GM18498 (cell line): ENCODE results near the gene MRPL19.
A peak's percentile ranks its signal among the peaks of the same experiment; 100 is the strongest.

Experiments used
- ATAC-seq: cut with Tn5 transposase; IDR thresholded peaks from one replicate; pipeline ENCODE4 v1.9.1; 2021; ENCODE audit warnings: mild to moderate bottlenecking, moderate library complexity; ENCODE audit not compliant: unreplicated experiment

MRPL19 gene

DNA sequence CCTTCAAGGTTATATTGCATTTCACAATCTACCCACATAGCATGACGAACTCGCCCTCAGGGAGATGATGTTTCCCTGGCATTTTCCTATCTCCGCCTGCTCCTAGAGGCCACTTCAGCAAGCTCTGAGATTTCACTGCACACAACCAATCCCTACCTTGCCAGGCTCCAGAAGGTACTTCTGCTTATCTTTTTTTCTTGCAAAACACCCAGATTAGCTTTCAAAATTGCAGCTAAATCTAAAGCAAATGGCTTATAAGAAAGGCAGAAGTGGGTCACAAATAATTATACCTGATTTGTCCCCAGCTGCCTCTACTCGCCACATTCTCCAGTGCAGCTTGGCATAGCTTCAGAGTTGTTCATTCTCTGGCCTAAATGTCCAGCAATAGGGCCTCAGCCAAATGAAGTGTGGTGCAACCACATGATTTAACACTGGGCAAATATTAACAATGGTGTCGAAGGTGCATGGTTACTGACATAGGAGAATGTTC lies 32.4 kb upstream of the MRPL19 start:
- ATAC-seq, result no peak

DNA sequence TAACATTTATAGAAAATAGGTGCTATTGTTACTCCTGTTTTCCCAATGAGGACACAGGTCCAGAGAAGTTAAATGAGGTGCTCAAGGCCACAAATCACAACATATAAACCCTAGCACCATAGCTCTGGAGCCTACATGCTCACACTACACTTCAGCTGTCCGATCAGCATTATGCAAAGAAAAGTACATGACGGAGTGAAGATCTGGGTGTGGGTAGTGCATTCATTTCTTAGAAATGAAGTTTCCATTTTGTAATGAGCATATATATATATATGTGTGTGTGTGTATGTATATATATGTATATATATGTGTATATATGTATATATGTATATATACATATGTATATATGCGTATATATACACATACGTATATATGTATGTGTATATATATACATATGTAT lies 30.2 kb upstream of the MRPL19 start:
- ATAC-seq, result no peak

- no peak for ATAC-seq
Observed at GRCh38 chr2:75616933-75617332, 29.6 kb upstream of the MRPL19 start.

DNA sequence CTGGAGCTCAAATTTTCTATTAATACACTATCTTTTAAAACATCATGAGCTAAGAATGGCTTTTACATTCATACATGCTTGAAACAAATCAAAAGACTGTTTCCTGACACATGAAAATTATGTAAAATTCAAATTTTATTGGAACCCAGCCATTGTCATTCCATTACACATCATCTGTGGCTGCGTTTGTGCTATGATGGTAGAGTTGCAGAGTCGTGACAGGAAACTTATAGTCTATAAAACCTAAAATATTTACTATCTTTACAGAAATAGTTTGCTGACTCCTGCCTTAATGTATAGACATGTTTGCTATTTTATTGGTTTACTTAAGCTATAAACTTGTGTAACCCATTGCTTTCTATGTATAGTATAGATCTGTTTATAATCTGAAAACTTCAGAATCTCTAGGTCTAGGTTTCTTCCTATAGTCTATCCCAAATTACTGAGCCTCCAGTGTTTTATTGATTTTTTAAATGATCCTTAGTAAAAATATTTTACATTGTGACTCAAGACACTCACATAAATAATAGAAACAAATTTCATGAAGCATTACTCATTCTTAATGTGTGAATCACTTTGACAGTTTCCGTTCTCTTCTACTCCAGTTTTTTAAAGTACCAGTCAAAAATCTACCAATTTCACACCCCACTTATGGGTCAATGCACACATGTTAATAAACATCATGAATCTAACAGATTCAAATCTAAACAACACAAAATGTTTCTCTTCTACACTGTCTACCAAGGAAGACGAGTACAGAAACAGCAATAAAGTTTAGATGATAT lies 26.4 kb upstream of the MRPL19 start:
- no peak for ATAC-seq

- no peak for ATAC-seq
Observed at GRCh38 chr2:75621228-75621627, 25.4 kb upstream of the MRPL19 start.

DNA sequence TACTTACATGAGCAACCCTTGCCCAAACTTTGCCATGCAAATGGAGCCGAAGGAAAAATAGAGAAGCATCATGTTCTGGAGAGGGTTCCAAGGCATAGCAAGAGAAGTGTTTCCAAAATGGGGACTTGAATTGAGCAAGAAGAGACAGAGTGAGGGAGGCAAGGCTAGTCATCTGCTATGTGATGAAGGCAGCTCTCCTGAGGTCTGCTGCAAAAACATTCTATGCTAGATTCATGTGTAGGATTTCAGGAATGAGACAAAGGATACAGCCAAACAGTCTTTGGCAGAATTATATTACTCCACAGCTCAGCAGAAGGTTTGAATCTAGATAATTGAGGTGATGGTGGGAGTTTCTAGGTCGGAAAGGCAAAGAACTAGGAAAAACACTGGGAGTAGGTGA lies 24.1 kb upstream of the MRPL19 start:
- no peak for ATAC-seq

DNA sequence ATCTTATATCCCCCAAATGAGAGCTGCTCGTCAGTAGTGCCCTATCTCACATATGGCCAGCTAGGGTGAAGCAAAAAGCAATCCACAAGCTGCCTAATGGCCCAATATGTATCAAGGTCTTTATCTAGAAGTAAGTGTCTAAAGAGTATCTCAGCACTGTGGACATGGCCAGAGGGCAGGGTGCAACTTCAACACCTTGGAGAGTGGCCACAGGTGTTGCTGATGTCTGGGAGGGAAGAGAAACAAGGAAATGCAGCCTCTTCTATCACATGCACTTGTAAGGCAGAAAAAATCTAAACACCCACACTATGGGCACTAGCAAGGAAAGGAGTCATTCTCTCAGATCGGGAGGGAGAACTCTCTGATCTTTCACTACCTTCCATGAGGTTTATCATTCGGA lies 23.7 kb upstream of the MRPL19 start:
- no peak for ATAC-seq

DNA sequence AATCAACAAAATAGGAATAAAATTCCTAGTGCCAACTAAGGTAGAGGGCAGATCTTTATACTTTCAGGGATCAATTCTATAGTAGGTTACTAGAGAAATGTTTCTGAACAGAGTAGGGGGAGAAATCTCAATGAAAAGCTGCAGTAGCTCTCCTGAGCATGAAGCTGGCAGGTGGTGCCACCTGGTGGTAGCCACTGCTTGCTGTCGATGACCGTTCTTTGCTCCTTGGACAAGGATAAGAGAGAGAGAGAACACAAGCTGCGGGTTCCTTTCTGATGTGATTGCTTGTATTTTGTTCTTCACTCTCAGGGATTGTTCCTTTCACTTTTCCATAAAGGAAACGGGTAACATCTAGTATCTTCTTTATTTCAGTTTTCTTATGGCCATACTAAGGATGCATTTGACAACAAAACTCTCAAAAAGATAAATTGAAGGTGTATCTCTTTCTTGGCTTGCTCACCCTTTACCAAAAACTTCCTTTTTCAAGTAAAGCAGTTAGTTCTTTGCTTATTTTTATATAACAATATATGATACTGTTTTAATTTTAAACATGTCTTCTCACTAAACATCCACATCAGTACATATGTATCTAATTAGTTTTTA lies 18.6 kb upstream of the MRPL19 start:
- ATAC-seq, result peak; percentile 88

- no peak for ATAC-seq
Observed at GRCh38 chr2:75632091-75632701, 14.4 kb upstream of the MRPL19 start.

GRCh38 chr2:75632813-75633212 lies 13.8 kb upstream of the MRPL19 start:
- ATAC-seq, result no peak

- no peak for ATAC-seq
Observed at GRCh38 chr2:75633620-75634019, 13.0 kb upstream of the MRPL19 start.

DNA sequence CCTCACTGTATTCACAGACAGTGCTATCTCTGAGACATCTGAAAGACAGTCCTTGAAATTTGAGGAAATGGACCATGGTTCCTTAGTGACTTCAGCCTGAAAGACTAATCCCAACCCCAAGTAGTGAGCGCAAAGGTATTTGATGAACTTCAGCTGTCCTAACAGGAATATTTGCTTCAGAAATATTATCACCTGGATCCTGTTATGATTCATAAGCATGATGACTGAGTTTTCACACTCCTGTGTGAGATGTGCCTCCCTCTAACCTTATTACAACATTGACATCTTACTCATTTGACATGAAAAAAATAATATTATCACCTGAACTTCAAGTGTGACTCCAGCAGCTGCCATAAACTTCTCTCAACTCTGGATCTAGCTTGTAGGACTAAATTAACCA lies 11.6 kb upstream of the MRPL19 start:
- ATAC-seq, result no peak

DNA sequence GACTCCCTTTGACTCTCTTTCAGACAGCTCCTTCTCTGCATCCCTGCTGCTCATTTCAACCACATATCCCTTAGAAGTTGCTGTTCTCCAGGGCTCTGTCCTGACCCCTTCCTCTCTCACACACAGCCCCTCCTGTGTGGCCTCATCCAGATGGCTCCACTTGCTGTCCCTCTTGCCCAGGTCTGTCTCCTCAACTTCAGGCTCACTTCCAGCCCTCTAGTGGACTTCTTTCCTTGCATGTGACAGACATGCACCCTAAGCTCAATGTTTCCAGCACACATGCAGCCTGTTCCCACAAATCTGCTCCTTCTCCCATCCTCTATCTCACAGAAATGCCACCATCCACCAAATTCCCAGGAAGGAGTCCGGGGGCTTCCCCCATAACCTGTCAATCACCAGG lies 9.0 kb upstream of the MRPL19 start:
- ATAC-seq, result no peak

- ATAC-seq, result peak; percentile 99
Observed at GRCh38 chr2:75640621-75641121, 5.9 kb upstream of the MRPL19 start.

DNA sequence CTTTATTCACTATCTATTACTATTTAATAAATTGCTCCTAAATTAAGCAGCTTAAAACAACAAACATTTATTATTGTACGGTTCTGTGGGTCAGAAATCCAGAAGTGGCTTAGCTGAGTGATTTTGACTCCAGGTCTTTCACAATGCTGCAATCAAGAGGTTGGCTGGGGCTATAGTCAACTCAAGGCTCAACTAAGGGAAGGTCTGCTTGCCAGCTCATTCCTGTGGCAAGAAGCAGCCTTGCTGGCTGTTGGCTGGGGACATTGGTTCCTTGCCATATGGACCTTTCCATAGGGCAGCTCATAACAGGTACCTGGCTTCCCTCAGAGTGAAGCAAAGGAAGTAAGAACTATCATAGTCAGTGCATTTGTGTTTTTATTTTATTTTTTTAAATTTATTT lies 5.0 kb upstream of the MRPL19 start:
- no peak for ATAC-seq

DNA sequence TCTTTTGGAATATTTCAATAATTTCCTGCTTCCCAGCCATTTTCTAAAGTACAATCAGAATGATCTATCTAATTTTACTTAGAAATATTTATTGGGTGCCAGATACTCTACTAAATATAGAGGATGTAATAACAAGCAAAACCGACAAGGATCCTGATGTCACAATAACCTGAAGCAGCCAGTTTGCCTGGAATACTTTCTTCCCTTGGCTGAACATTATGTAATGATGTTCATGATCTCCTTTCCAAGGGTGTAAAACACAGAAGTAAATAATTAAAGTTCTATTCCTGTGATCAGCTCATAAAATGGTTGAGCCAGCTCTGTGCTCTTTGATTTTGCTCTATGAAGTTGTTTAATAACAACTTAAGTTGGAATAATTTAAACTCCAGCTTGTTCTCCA lies 2.6 kb upstream of the MRPL19 start:
- no peak for ATAC-seq

DNA sequence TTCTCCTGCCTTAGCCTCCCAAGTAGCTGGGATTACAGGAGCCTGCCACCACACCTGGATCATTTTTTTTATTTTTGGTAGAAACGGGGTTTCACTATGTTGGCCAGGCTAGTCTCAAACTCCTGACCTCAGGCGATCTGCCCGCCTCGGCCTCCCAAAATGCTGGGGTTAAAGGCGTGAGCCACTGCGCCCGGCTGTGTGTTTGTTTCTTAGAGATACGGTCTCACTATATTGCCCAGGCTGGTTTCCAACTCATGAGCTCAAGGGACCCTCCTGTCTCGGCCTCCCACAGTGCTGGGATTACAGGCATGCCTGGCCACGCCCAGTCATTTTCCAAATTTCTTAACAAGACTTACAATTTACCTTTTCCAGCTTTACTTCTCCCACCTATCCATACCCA lies 940 bp upstream of the MRPL19 start:
- no peak for ATAC-seq

DNA sequence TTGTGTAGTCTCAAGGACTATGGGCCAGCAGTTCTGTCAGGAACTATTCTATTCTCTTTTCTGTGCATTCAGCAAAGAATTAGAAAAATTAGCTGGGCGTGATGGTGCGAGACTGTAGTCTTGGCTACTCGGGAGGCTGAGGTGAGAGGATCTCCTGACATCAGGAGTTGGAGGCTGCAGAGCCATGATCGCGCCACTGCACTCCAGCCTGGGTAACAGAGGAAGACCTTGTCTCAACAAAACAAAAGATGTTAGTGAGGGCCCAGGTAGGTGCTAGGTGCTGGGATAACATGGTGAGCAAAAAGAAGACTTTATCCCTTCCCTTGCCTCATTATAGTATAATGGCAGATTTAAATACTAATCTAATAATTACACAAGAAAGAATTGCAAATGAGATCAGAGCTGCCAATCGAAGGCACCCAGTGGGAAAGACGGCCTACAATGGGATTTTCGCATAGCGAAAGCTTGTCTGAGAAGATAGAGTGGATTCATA lies 447 bp upstream of the MRPL19 start:
- ATAC-seq, result no peak

DNA sequence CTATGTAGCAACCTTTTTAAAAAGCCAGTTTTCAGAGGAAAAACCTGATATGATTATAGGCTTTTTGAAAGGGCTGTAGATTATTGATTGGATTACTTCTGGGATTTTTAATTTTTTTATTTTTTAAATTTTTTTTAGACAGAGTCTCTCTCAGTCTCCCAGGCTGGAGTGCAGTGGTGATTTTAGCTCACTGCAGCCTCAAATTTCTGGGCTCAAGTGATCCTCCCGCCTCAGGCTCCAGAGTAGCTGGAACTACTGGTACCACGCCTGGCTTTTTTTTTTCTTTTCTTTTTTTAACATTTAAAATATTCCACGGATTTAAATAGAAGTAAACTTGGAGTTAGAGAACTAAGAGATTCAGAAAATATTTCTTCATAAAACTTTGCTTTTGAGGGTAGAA lies 1.2 kb downstream of the MRPL19 start:
- ATAC-seq, result no peak

DNA sequence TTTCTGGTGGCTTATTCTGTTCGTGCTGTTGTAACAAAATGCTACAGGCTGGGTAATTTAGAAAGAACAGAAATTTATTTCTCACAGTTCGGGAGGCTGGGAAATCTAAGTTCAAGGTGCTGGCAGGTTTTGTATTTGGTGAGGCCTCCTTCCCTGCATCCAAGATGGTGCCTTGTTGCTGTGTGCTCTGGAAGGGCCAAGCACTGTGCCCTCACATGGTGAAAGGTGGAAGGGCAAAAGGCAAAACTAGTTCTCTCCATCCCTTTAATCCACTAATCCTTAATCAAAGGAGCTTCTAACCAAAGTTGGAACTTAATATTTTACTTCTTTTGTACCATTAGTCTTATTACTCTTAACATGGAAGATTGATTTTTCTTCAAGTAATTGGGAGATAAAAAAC lies 7.4 kb downstream of the MRPL19 start:
- ATAC-seq, result no peak

- no peak for ATAC-seq
Observed at GRCh38 chr2:75655861-75656260, 9.3 kb downstream of the MRPL19 start.

DNA sequence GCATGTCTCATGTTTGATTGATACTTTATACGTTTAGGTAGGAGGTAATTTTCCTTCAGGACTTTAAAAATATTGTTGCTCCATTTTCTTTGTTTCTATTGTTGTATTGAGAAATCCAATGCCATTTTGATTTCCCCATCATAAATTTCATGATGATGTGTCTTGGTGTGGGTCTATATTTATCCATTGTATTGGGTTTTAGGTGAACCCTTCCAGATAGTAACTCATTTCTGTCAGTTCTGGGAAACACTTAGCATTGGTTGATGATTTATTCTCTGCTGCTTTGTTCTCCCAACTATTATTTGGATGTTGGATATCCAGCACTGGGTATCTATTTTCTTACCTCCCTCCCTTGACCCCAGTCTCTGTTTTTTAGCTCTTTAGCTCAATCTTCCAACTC lies 10.0 kb downstream of the MRPL19 start:
- ATAC-seq, result no peak
